CD1c-positive myeloid dendritic cell (primary cell): ENCODE measurements around the gene TMEM131.
"Not testable (repeated sequence)": the region's sequence is repeated elsewhere in the genome, so short reads cannot be mapped to it uniquely, and the experiment has no call there.

ENCODE experiments used
- DNase-seq: peaks from one replicate; pipeline ENCODE4 v3.0.0-alpha.2; 2016; ENCODE audit errors: extremely low spot score

The TMEM131 gene

GRCh38 chr2:97724073-97724410 is 271.7 kb downstream of the TMEM131 start:
- DNase-seq, result no peak

- no peak for DNase-seq
These were observed 272.3 kb downstream of the TMEM131 start for GRCh38 chr2:97723156-97724072.

- DNase-seq, result no peak
These were observed 273.5 kb downstream of the TMEM131 start for GRCh38 chr2:97722227-97722626.

GRCh38 chr2:97720746-97721145 is 275.0 kb downstream of the TMEM131 start:
- no peak for DNase-seq

- no peak for DNase-seq
These were observed 276.2 kb downstream of the TMEM131 start for GRCh38 chr2:97719362-97720155.

- DNase-seq, result no peak
These were observed 276.8 kb downstream of the TMEM131 start for GRCh38 chr2:97718942-97719341.

- peak; percentile 18 for DNase-seq
These were observed 277.5 kb downstream of the TMEM131 start for GRCh38 chr2:97718051-97718882.

GRCh38 chr2:97717613-97717995 is 278.1 kb downstream of the TMEM131 start:
- DNase-seq, result no peak

GRCh38 chr2:97716695-97717612 is 278.8 kb downstream of the TMEM131 start:
- no peak for DNase-seq

- no peak for DNase-seq
These were observed 279.6 kb downstream of the TMEM131 start for GRCh38 chr2:97715951-97716694.

GRCh38 chr2:97714950-97715652 is 280.6 kb downstream of the TMEM131 start:
- no peak for DNase-seq

- DNase-seq, result no peak
These were observed 281.4 kb downstream of the TMEM131 start for GRCh38 chr2:97714084-97714949.

GRCh38 chr2:97713296-97714083 is 282.3 kb downstream of the TMEM131 start, which contains the start of gene ZAP70:
TSS of gene ZAP70 (plus strand) at chr2:97713576. CDS start at chr2:97724037, 10,461 bp downstream.
- peak; percentile 22 for DNase-seq

GRCh38 chr2:97712693-97713295 is 283.0 kb downstream of the TMEM131 start:
- no peak for DNase-seq

- DNase-seq, result not testable (repeated sequence)
These were observed 283.6 kb downstream of the TMEM131 start for GRCh38 chr2:97712175-97712574.

- no peak for DNase-seq
These were observed 284.4 kb downstream of the TMEM131 start for GRCh38 chr2:97711394-97711711.

GRCh38 chr2:97708608-97709007 is 287.1 kb downstream of the TMEM131 start:
- no peak for DNase-seq

GRCh38 chr2:97708048-97708380 is 287.7 kb downstream of the TMEM131 start:
- no peak for DNase-seq
